Measurements from ENCODE around the gene TMEM191B.
A peak's percentile ranks its signal among the peaks of the same experiment; 100 is the strongest.
"Not testable (repeated sequence)": the region's sequence is repeated elsewhere in the genome, so short reads cannot be mapped to it uniquely, and the experiment has no call there.

TMEM191B gene

DNA sequence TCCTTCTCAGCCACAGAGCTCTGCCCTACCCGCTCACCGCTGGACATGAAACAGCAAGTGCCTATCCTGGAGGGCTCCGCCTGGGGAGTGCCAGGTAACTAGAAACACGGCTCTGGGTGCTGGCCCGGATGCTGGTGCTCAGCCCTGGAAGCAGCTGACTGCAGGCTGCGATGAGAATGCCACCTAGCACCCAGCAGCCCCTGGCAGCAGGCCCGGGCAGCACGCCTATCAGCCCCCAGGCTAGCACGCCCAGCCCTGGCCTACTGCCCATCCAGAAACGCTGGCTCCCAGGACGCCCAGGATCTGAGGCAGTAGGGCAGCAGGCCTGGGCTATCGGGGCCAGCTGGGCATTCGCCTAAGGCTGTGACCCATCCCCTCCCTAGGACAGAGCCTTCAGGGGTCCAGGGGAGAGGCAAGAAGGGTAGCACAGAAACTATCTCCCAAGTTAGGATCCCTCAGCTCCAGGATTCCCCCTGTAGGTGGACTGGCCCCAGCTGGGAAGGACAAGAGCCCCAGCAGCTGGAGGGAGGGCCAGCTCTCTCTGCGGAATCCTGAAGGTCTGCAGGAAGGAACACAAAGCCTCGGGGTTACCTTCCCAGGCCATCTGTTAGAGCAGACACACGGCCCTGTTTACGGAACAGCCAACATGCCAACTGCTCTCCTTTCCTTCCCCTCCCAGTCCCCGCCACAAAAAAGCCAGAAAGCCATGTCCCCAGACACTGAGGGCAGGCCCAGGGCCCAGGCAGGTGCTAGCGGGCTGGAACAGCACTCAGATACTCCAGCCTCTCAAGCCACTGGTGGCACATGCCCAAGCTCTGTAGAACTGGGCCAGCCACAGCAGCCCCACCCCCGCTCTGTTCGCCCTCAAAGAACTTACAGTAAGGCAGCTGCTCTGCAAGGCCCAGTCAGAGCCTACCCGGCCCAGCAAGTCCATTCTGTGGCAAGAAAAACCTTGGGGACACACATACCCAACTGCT lies 27.0 kb downstream of the TMEM191B start:
- DNase-seq (ENCODE audit: low read depth in 2 of 2, low spot score in 1 of 2): not testable (repeated sequence)

- not testable (repeated sequence) for DNase-seq (ENCODE audit: low read depth in 2 of 2, low spot score in 1 of 2)
These were observed 30.9 kb downstream of the TMEM191B start for GRCh38 chr22:18558516-18558915.

DNA sequence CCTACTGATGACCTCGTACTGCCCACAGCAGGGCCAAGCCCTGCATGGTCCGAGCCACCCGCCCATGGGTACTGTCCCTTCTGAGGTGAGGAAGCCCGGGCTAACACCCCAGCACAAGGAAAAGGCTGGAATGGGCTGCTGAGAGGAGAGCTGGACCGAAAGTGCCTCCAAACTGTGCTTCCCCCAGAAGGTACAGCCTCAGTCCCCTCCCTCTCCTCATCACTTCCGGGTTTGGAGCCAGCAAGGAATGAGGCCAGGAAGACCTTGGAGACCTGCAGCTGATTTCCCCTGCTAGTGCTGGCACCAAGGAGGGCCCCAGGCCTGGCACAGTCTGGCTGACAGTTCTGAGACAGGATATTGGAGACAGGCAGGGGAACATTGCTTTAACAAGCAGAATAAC lies 31.3 kb downstream of the TMEM191B start:
- DNase-seq (ENCODE audit: low read depth in 2 of 2, low spot score in 1 of 2): not testable (repeated sequence)

- not testable (repeated sequence) for DNase-seq (ENCODE audit: low read depth in 2 of 2, low spot score in 1 of 2)
These were observed 32.7 kb downstream of the TMEM191B start for GRCh38 chr22:18560099-18560974.

- DNase-seq (ENCODE audit: low read depth in 2 of 2, low spot score in 1 of 2): not testable (repeated sequence)
These were observed 43.1 kb downstream of the TMEM191B start for GRCh38 chr22:18570509-18571246.

DNA sequence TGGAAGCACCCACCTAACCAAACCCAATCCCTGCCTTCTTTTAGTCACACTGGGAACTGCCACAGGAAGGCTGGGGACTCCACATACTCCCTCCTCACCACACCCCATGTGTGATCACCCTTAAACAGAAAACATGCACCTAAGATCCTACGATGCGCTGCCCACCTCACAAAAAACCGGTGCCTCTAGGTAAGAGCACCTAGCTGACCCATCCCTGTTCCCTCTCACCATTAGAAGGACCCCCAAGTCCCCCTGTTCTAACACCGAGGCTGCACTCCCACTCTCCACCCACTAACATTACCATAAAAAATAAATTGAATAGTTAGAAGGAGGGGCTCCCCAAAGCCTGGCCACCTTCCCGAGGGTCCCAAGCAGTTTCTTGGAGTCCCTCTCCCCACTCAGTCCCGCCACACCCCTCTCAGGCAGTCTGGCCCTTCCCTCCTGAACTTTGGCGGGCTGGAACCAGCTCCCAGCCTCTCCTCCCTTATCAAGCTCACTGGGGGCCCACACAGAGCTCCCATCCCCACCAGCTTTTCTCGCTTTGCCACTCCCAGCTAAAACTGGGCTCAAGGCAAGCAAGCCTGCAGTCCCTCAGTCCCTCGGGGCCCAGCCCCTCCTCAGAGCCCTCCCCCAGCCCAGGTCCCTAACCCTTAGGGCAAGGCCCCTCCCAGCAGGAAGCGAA lies 46.0 kb downstream of the TMEM191B start:
- DNase-seq (ENCODE audit: low read depth in 2 of 2, low spot score in 1 of 2): not testable (repeated sequence)

DNA sequence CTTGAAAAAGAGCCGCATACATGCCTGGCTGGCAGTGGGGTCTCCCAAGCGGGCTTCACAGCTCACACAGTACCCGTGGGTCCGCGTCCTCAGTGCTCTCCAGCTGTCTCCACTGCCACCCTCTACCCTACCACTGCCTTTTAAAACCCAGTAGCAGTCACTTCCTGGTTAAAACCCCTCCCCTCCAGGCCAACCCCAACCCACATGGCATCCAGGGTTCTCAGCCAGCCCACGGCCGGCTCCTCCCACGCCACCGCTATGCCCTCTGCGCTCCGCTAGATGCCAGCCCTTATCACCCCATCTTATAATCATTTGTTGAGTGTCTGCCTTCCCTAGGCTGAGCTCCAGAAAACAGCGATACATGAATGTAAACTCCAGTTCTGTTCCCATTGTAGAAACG lies 47.0 kb downstream of the TMEM191B start:
- not testable (repeated sequence) for DNase-seq (ENCODE audit: low read depth in 2 of 2, low spot score in 1 of 2)

DNA sequence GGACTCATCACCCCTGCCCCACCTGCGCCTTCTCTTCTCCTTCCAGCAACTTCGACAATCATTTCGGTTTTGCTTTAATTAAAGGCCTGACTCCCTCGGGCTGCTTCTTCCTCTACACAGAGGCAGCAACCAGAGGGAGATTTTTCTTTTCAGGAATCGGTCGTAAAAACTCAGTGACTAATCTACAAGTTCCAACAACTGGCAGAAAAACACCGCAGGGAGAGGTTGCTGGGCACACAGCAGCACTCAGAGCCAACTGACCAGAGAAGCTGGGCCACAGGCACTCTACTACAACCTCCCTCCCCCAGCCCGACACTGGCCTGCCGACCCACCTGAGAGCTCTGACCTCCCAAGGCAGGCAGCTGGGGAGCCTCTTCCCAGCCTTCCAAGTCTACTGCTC lies 48.1 kb downstream of the TMEM191B start:
- DNase-seq (ENCODE audit: low read depth in 2 of 2, low spot score in 1 of 2): not testable (repeated sequence)

DNA sequence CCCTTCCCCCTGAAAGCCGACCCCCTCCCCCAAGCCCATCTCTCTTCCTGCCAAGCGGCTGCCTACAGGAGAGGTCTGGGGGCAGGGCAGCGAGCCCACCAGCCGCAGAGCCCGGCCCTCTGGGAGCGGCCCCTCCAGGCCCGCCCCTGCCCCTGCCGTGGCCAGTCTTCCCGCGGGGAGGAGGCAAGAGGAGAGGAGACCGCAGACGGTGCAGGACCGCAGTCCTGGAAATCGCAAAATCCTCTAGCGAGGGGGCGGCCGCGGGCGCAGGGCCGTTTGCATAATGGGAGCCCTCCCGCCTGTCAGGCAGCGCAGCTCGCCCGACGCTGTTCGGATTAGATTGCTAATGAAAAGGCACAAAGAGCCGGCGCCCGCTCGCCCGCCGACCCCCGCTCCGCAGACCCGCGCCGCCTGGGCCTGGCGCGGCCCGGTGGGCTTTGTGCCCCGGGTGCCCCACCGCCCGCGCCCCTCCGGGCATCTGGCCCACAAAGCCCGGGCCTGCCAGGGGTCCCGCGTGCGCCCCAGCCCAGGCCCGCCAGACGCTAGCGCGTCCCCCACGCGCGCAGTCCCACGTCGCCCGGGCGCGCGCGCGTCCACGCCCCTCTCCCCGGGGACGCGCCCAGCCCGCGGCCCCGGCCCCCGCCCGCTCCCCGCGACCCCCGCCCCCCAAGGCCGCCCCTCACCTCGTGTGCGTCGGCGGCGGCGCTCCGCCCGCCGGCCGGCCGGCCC lies 49.7 kb downstream of the TMEM191B start:
- not testable (repeated sequence) for DNase-seq (ENCODE audit: low read depth in 2 of 2, low spot score in 1 of 2)

DNA sequence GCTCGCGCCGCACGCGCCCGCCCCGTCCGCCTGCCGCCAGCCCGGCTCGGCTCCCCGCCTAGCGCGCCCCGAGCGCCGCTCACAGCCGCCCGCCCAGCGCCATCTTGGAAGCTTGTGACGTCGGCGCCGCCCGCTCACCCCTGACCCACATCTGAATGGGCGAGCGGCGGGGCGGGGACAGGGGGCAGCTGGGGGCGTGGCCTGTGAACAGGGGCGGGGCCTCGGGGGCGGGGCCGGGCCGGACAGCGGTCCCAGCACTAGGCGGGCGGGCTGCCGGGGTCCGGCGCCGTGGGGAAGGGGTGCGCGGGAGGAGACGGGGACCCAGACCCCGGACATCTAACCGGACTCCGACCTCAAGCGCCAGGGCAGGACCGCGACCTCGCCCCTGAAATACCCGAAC lies 50.2 kb downstream of the TMEM191B start:
- DNase-seq (ENCODE audit: low read depth in 2 of 2, low spot score in 1 of 2): peak in 1 of 2 donors; percentile 1

Data from stimulated activated CD8-positive, alpha-beta memory T cell treated with anti-CD3 and anti-CD28 coated beads, Interleukin-4, amount 100 ng/mL, for 1 hour (primary cell).